Activated CD8-positive, alpha-beta memory T cell treated with anti-CD3 and anti-CD28 coated beads for 36 hours (primary cell): Measurements from ENCODE around the gene FAAP24. TPM values are rescaled to one million over a fixed set of nuclear protein-coding genes. Genes with fewer than 3 reads are reported as not detected.
"Not testable (repeated sequence)": the region's sequence is repeated elsewhere in the genome, so short reads cannot be mapped to it uniquely, and the experiment has no call there.

Experiments used
- CTCF ChIA-PET: fragments of 350-600 bp; sonication (Branson Sonifier 250); formaldehyde crosslinking; loops from one replicate; lab custom pipeline; 2021; ENCODE audit warnings: antibody characterized with exemption; lab: Charles Lee
- POLR2A ChIA-PET: fragments of 350-600 bp; sonication (Branson Sonifier 250); formaldehyde crosslinking; loops from one replicate; lab custom pipeline; 2021; ENCODE audit warnings: antibody characterized with exemption; lab: Charles Lee
- total RNA-seq, 2 experiments: library from RNA; stranded (reverse); gene quantifications; one replicate each; pipeline ENCODE4 v1.2.3, GENCODE V29; 2021

FAAP24 gene
- total RNA-seq, 2 experiments from 2014 or later: 7.5 to 8.3 TPM

DNA sequence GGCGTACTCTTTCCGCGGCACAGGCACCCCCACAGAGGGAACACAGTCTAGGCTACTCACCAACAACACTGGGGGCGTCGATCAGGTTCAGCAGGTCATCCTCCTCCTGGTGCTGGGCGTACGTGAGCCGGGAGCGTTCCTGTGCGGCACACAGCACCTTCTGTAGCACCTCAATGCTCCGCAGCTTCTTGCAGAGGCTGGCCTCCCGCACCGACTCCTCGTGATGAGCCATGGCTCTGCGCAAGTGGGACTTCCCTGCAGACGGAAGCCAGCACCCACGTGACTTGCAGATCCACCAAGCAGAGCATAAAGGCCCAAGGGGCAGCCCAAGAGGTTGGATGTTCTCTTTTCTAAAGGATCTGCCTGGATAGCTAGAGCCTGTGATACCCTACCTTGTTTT is 23.9 kb downstream of the FAAP24 start:
- CTCF ChIA-PET, POLR2A ChIA-PET: not testable (repeated sequence)

DNA sequence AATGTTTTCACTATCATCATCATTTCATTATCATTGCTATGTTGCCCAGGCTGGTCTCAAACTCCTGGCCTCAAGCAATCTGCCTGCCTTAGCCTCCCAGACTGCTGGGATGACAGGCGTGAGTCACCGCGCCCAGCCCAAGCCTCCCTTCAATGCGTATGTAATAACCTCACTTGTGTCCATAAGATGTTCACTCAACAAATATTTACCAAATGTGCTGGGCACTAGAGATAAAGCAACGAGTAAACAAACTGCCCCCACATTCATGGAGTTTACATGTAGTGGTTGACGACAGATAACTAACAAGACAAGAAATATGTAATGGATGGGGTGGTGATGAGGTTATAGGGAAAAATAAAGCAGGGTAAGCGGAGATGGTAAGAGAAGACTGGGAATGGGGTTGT is 25.0 kb downstream of the FAAP24 start:
- POLR2A ChIA-PET, CTCF ChIA-PET: not testable (repeated sequence)

DNA sequence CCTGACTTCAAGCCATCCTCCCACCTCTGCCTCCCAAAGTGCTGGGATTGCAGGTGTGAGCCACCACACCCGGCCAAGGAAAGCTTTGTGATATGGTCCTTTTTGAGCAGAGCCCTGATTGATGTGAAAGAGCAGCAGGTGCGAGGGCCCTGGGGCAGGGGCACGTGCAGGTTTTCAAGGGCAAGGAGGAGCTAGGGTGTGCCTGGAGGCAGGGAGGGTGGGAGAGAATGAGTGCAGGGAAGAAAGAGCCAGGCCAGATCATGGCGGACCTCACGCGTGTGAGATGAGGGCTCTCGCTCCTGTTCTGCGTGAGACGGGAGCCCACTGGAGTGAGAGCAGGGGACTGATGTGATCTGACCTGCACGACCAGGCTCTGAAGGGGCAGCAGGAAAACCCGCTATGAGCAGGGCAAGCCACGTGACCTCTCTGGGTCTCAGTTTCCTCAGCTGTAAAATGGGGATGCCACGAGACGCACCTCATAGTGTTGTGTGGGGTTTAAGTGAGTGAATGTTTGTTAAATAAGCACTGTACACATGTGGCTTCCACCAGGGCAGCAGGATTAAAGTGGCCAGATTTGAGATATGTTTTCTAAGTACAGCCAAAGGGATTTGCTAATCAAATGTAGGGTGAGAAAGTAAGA is 25.8 kb downstream of the FAAP24 start:
- POLR2A ChIA-PET: no interaction called here
- CTCF ChIA-PET: no interaction called here

DNA sequence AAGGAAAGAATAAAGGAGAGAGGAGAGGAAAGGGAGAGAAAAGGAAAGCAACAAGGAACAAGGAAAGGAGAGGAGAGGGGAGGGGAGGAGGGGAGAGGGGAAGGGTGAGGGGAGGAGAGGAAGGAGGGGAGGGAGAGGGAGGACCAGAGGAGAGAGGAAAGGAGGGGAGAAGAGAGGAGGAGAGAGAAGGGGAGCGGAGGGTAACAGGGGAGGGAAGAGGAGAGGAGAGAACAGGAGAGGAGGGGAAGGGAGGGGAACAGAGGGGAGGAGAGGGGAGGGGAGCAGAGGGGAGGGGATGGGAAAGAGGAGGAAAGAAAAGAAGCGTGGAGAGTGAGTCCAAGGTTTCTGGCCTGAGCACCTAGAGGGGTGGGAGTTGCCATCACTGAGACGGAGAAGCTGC is 26.7 kb downstream of the FAAP24 start:
- CTCF ChIA-PET: no interaction called here
- POLR2A ChIA-PET: no interaction called here

DNA sequence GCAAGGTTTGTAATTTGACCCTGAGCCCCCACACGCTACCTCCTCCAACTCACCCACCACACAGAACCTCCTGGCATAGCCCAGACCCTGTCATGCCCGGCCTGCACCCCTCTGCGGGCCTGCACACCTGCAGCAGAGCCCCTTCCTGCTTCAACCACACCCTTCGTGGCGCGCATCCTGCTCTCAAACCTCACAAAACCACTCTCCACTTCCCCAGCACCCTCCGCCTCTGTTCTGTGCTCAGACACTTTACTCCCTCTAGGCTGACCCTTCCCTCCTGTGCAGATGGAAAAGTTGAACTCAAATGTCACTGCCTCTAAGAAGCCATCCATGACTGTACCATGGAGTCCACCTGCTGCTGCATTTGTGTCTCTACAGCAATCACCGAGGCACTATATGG is 28.5 kb downstream of the FAAP24 start:
- ChIA-PET POLR2A (no interaction called here), CTCF (no interaction called here)

DNA sequence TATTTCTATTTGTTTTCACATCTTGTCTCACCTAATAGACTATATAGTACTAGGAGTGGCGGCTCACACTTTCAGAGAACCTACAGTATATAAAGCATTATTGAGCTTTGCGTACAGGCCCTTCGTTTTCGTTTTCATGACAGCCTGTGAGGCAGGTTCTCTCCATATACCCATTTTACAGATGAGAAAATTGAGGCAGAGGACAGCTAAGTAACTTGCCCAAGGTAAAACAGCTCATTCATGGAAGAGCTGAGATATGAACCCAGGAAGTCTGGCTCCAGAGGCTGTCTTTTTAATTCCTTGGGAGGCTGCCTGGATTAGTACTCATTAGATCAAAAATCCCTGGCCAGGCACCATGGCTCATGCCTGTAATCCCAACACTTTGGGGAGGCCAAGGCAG is 28.9 kb downstream of the FAAP24 start:
- ChIA-PET CTCF (no interaction called here), POLR2A (no interaction called here)

DNA sequence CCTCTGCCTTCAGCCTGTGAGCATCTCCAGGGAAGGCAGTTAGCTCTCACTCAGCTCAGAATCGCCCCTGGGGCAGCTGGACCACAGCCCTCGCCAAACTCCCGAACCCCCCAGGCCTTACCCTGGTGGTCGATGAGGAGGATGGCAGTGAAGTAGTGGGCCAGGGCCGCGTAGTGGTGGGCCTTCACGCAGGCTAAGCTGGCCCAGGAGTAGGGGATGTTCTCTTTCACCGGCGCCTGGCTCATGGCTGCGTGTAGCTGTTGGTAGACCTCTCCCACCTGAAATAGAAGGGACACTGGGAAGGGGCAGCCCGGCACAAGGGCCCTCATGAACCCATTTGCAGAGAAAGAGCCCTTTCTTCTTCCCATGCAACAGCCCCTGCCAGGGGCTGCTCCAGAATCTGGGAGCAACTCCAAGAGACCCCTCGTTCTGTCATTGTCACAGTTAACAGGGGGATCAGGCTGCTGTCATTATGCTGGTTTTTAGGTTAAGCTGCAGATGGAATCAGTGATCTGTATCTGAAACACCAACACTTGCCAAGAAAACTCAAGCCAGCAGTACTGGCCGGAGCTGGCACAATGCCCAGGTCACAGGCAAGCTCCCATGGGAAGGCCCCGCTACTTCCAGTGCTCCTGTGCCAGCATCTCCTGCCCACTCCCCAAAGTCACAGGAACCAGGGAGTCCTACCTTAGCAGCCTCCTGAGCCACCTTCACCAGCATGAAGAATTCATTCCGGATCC is 30.3 kb downstream of the FAAP24 start:
- POLR2A ChIA-PET, CTCF ChIA-PET: not testable (repeated sequence)

DNA sequence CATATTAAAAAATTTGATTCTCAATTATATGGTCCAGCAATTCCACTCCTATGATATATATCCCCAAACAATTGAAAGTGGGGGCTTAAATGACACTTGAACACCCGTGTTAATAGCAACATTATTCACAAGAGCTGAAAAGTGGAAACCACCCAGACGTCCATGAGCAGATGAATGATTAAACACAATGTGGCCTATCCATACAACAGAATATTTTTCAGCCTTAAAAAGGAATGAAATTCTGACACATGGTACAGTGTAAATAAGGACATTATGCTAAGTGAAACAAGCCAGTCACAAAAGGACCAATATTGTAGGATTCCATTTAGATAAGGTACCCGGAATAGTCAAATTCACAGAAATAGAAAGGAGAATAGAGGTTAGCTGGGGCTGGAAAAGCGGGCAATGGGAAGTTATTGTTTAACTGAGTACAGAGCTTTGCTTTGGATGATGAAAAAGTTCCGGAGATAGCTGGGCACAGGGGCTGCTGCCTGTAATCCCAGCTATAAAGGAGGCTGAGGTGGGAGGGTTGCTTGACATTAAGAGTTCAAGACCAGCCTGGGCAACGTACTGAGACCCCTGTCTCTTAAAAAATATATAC is 31.5 kb downstream of the FAAP24 start:
- CTCF ChIA-PET, POLR2A ChIA-PET: not testable (repeated sequence)

DNA sequence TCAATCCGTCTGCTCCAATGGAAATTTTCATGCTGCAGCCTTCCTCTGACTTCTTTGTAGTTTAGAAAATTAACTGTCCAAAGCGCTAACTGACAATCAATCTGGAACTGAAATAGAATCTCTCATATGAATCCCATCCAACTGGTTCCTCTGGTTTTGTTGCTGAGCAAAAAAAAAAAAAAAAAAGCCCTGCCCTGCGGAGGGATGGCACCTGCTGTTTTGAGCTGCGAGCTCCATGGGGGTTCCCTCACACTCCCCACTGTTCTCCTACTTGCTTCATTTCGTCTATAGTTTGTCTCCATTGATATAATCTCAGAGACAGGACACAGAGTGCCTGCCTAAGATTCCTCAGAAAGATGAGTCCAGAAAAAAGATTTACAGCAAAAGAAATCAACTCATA is 33.4 kb downstream of the FAAP24 start:
- POLR2A ChIA-PET: no interaction called here

DNA sequence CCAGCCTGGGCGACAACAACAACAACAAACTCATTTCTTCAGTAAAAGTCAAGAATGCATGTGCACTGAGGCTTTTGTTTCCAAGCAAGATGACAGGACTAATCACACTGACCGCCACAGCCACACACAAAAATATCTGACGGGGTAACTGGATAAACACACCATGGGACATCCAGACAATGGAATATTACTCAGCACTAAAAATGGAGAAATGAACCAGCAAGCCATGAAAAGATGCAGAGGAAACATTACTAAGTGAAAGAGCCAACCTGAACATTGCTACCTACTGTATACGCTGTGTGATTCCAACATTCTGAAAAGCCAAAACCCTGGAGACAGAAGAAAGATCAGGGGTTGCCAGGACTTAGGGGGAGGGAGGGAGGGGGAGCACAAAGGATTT is 36.7 kb downstream of the FAAP24 start:
- POLR2A ChIA-PET: no interaction called here

More for the DNA sequence above, 33.4 kb downstream of the FAAP24 start:
- CTCF ChIA-PET: no interaction called here

DNA sequence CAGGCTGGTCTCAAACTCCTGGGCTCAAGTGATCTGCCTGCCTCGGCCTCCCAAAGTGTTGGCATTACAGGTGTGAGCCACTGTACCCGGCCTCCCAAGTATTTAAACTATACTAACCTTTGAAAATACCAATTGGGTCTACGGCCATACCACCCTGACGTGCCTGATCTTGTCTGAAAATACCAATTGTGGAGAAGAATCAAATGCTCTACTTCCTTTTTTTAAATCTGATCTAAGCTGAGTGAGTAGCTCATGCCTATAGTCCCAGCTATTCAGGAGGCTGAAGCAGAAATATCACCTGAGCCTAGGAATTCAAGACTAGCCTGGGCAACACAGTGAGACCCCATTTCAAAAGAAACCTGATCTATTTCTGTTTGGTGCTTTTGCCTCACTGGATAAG is 38.8 kb downstream of the FAAP24 start:
- CTCF ChIA-PET, POLR2A ChIA-PET: not testable (repeated sequence)

More for the DNA sequence above, 36.7 kb downstream of the FAAP24 start:
- CTCF ChIA-PET: no interaction called here

DNA sequence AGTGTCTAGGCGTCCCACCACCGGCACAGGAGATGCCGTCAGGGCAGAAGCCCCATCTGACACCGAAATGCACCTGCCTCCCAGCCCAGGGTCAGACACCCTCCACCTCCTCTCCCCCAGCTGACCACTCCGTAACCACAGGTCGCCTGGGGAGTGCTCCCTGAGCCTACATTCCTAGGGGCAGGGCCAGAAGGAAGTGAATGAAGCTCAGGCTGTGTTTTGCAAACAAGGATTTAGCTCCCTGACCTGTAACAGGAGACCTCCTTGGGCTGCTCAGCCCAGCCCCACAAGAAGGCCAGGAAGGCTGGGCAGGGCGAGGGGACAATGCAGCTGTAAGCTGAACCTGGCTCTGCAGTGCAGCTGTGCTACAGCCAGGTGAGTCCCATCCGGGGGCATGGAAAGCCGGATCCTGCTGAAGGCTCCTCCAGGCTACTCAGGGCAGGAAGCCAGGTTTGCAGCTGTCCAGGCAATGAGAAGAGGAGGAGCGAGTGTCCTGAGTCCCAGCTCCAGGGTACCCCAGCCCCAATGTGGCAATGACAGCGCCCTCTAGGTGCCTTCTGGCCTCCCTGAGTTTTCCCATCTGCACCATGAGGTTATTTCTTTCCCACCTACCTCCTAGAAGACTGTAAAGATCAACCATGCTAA is 50.6 kb downstream of the FAAP24 start:
- ChIA-PET CTCF (no interaction called here), POLR2A (interaction anchor here (0.6 kb wide), 1 partner anchor 402 kb away, joined by 3 read pairs; no protein-coding TSS in a partner anchor)

DNA sequence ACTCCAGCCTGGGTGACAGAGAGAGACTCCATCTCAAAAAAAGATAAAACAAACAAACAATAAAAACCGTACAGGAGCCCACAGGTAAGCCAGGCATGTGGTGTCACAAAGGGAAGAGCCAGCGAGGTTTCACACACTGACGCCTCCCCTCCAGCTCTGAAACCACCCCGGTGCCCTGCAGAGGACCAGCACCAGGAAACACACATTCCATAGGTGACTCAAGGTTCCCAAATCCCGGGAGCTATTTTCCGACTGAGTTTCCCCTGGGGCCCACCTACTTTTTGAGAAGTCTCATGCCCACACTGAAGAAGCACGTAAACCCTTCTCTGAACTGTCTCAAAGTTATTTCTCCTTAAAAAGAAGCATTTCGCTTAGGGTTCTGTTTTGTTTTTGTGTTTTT is 52.4 kb downstream of the FAAP24 start:
- CTCF ChIA-PET: no interaction called here
- POLR2A ChIA-PET: no interaction called here

DNA sequence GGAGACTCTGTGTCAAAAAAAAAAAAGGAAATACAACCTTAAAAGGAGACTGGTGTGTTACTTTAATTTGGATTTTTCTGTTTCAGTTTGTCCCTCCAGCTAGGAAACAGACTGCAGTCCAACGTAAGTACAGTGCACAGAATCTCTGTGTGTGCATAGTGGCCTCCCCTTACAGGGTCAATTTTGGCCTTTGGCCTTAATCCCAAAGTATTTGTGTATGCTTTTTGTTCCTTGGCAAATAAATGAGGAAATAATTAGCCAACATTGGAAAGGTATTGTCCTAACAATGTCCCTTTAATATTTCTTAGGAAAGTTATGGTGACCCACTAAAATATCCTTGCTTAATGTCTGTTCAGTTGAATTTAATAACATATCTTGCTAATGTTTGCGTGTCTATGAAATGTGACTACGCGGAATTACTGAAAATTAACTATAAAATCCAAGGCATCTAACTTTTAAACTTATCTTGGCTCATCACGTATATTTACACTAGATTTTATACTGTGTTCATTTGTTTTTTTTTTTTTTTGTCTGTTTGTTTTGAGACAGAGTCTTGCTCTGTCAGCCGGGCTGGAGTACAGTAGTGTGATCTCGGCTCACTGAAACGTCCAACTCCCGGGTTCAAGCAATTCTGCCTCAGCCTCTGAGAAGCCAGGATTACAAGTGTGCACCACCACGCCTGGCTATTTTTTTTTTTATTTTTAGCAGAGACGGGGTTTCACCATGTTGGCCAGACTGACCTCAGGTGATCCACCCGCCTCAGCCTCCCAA is 53.6 kb downstream of the FAAP24 start:
- CTCF ChIA-PET, POLR2A ChIA-PET: not testable (repeated sequence)

DNA sequence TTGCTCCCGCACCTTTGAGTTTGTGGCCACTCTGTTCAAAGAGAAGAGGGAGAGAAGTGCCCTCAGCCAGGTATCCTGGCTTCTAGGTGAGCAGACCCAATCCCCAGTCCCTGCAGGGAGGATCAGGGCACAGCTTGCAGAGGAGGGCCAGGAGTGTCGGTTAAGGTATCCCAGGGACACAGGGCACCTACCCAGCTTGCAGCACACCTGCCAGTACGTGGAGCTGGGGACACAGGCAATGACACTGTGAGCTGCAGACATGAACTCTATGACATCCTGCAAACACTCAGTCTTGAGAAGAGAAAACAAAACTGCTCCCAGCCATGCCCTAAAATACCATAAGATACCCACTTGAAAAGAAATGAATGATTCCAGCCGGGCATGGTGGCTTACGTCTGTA is 54.6 kb downstream of the FAAP24 start:
- POLR2A ChIA-PET: not testable (repeated sequence)

More for the DNA sequence above, 54.6 kb downstream of the FAAP24 start:
- CTCF ChIA-PET: not testable (repeated sequence)

Other genes with a start within 250 kb of the FAAP24 start
- not detected for gene SLC7A9, start 102.5 kb upstream of the FAAP24 start, total RNA-seq
- gene CEP89, start 284 bp upstream of the FAAP24 start, total RNA-seq: 10 to 100 TPM; 18.5 to 19.5 TPM
- gene RHPN2, start 92.6 kb downstream of the FAAP24 start, total RNA-seq: 1 to 10 TPM; 3.5 to 3.9 TPM
- 10 to 100 TPM; 11.8 to 12.5 TPM for gene GPATCH1, start 108.9 kb downstream of the FAAP24 start, total RNA-seq
- gene WDR88, start 159.9 kb downstream of the FAAP24 start, total RNA-seq: not detected
- gene LRP3, start 222.1 kb downstream of the FAAP24 start, total RNA-seq: under 1 TPM; 0.17 to 0.31 TPM